DMS53 treated with DMSO at 0.1 percent for 48 hours (cell line): Measurements from ENCODE around the gene KCTD6.

Experiments used
- DNase-seq: peaks from one replicate; lab custom pipeline; 2025; ENCODE audit not compliant: unreplicated experiment; lab: John Stamatoyannopoulos, UW

KCTD6 gene

DNA sequence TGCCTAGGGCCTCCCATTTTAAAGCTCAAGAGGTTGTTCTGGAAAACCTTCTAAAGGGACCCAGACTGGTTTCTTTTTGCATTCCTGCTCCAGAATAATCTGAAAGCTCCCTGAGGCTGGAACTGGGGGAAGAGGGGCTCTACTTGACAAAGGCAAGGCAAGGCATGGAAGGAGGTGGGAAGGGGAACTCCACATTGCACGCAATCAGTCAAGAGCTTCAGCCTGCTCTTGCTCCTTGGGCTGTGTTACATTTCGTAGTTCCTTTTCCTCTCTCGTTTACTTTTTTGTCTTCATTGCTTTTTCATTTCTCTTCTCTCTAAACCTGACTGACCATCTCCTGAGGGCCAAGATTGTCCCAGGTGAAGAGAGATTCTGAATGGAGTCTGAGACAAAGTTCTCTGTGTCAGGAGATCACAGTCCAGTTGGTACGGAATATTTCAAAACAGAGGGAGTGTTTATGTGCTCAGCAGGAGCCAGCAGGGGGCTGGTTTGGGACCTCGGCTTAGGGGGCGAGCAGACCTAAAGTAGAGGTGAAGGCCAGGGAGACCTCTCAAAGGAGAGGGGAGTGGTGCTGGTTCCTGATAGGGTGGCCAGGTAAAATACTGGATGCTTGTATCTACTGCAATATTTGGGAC, 6.0 kb upstream of the KCTD6 start:
- no peak for DNase-seq

DNA sequence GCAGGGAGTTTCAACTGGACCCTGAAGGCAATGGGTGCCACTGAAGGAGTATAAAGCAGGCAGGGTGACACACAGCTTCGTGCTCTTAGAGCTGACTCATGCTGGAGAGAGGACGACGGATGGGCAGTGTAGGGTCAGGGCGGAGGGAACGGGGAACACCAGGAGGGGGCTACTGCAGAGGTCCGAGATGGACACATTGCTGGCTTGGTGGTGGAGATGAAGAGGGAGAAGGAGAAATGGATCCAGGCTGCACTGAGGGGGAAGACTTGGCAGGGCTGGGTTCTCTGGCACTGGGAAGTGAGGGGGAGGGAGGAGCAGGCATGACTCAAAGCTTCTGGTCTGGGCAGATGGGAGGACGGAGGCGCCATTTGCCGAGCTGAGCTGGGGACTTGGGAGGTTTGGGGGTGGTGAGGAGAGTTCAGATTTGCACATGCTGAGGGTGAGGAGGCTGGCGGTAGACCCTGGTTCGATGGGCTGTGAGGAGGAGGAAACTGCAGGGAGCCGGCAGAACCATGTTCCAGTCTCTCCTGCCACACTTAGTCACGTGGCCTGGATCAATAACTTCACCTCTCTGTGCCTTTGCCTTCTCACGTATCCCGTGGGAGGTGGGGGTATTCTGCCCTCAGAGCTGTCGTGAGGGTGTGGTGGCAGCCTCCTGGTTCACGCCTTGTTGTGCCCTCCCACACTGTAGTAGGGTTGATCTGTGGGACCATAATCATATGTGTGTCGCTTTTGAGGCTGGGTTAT, 4.6 kb upstream of the KCTD6 start:
- DNase-seq = no peak

DNA sequence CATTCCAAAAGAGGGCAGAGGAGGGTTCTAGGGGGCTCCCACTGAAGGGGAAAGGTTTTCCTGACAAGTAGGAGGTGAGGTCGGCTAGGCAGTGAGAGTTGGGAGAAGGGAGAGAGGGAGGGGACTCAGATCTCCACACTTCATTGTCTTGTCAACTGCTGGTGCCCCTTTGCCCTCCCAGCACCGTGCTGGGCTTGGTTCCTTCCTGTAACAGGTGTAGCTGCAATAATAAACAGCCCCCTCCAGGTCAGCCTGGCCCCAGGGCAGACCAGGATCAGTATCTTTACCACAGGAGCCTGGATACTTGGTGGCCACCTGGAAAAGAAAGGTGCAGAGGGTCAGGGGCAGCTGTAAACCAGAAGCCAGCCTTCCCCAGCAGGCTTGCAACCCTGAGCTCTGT, 2.9 kb upstream of the KCTD6 start:
- no peak for DNase-seq

DNA sequence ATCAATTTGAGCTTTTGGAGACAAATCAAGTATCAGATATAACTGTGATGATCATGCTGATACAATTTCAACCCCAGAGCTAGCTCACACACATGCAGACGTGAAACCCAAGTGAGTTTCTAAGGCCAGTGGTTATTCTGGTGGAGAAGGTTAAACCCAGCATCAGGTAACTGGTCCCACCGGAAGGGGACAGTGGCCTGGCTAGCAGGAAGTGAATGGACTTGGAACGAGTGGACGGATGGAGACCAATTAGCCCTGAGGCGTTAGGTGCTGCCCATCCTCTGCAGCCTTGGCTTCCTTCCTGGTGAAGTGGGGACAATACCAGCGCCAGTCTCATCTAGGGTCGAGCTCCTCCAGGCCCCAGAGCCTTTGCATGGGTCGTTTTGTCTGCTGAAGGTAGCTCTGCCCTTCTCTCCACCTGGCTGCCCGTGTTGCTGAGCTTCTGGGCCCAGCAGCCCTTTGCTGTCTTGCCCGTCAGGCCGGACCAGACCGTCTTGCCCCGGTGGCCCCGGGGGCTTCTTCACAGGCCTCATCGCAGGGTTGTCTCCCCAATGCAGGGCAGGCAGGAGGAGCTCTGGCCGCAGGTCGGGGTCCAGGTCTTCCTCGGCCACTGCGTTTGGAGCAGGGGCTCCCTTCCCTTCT, 915 bp upstream of the KCTD6 start:
- DNase-seq = no peak

DNA sequence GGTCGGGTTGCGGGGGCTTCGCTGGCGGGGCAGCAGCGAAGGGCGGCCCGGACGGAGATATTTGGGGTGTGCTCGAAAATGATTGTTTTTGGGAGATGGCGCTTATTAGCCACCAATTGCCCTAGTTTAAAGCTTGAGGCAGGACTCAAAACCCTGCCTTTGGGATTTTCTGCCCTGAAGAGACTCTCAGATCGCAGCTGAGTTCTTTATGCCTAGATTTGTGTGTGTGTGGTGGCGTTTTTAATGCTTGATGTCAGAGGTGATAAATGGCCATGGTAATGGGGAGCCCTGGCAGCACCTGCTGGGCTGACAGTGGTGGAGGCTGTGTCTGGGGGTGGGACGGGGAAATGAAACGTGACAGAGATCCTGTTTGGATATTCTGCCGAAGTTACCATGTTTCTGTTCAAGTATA, 604 bp downstream of the KCTD6 start:
- no peak for DNase-seq

DNA sequence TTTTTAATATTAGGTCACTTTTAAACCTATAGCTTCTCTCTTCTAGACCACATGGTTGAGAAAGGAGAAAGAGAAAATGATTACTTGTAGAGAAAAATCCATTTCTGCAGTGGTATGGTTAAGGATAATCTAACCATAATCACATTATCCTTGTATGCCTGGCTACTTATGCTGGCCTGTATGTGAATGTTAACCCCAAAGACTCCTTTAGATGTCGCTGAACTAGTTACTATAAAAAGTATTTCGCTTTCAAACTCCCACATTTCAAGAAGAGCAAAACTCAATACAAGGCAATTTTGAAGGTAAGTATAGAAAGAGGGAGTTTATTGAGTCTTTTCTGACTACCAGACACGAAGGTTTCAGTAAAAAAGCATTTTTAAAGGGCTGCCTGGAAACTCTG, 2.2 kb downstream of the KCTD6 start:
- no peak for DNase-seq

DNA sequence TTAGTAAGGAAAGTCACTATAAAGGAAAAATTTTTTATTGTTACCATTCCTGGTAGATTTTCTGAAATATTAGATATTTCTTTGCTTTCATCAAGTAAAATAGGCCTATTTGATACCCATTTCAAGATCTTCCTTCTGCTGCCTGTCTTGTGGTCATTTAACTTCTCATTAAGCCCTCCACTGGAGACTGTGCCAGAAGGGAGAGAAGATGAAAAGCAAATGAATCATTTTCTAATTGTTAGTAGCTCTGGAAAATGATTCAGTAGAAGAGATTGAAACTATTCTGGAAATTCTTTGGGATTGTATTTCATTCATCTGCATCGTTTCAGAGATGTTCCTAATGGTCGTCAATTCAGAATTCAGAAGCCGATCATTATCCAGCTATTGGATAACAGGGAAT, 3.2 kb downstream of the KCTD6 start:
- no peak for DNase-seq

DNA sequence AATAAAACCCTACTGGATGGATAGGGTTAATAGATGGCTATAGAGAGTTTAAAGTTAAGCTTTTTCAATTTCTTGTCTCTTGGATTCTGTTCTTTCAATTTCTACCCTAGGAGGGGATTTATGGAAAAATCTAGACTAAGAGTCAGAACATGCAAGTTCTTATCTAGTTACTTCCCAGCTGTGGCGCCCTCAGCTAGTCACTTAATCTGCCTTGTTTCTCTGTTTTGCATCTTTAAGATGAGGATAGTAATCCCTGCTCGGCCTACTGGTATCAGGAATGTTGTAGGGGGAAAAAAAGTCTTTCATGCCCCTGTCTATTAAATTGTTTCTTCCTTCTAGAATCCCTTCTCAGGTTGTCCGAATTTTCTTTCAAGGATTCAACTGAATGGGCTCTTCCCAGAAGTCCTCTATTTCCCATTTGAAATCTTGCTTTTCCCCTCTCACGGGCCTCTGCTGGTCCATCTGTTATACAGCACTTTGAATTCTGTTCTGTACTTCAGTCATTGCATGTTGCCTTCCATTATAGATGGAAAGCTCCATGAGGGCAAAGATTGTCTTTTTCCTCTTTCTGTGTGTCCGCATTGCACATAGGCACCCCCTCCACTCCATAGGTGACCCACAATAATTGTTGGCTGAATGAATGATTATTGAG, 4.4 kb downstream of the KCTD6 start:
- no peak for DNase-seq

DNA sequence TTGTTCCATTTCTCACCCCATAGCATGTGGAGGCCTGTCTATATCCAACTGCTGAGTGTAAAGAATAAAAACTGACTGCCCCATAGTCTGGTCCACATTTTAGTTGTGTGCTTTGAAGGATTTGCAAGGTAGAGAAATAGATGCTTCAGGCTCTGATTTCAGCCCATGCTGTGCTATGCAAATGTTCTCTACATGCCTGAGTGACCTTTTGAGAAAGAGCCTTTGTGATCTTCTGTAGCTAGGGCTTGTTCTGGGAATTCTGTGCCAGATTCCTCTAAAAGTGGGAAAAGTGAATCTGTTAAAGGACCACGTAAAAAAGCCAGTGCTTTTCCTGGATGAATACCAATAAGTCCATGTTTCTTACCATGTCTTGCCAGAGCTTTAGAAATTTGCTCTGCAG, 5.2 kb downstream of the KCTD6 start:
- no peak for DNase-seq

DNA sequence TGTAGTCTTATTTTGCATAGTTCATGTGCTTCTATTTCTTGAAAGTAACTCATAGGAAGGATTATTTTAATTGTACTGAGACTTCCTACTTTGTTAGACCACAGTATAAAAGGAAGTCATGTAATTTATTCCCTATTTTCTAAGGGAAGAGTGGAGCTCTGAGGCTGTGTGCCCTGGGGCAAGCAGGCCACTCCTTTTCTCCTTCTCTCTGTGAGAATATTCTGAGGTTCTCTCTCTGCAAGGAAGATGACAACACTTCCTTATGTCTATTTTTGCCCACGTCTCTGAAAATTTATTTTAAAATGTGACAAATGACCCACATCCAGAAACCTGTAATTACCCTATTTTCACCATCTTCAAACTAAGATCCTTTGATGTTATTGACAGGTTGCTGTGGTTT, 11.0 kb downstream of the KCTD6 start:
- no peak for DNase-seq

DNA sequence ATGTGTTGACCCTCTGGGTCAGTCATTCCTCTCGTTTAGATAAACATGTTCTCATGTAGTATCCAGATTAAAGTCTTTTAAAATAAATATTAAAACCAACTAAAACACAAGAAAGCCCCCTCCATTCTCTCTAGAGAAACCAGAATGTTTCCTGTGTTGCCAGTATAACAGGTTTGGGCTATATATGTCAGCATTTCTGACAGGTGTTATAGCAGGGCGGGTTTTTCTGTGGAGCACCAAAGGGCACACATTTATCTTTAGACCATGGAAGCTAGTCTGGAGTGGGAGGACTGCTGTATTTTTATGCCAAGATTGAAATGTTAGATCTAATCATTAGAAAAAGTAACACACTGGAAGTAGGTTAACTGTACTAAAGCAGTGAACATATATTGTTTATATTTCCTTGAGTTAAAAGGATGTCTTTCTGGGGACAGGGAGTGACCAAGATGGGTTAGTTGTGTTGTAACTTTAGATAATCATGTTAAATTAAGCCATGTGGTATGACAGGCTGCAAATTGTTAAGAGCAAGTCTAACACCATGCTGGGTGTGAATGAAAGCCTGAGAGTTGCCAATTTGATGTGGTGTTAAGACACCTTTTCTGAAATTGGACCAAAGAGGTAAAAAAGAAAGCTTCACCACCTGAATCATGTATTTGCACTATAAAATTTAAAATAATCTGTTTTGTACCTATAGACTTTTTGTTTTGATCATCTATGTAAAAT, 15.6 kb downstream of the KCTD6 start:
- DNase-seq = no peak

DNA sequence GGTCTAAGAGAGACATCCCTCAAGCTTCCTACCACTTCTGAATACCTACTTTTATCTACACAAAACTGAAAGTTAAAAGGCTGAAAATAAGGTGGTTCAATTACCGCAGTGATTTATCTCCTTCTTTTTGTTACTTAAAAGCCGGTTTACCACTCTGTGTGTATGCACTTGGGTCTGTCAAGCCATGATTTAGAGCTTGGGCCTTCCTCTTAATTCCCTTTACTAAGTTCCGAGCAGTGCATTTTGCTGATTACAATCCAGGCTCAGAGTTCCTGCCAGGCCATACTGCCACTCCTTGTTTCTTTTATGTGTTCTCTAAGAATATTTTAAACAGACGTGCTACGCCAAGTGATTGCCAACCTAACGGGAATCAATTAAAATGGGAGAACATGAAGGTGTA, 16.5 kb downstream of the KCTD6 start:
- DNase-seq = no peak

DNA sequence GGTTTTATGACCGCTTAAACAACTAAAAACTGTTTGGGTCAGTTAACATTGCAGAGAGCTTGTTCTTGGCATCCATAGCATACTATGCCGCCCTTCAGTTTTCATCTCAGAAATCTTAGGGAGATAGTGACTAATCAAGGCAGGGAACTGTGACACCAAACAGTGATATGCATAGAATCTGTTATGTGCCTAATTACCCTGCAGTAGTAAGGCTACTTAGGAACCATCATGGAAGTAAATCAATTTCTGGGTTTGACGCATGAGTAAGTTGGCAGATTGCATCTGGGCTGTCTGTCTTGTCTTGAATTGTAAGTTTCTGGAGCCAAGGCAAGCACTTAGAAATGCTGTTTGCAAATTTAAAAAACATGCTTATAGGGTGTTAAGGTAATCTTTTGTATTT, 22.5 kb downstream of the KCTD6 start:
- no peak for DNase-seq

DNA sequence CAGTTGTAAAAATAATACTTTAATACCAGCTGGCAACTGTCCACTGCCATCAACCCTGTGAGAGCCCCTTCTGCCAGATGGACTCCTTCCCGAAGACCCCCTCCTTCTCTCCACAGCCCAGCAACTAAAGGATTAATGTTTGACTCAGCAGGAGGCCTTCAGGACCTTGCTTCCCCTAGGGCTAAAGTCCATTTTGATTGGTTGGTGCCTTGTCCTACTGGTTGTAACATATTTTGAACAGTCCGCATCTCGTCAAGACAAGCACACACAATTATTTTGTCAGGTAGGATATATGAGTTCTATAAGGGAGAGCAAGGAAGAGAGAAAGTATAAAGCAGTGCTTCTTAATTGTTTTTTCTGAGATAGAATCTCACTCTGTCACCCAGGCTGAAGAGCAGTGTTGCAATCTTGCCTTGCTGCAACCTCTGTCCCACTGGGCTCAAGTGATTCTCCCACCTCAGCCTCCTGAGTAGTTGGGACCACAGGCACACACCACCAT, 26.4 kb downstream of the KCTD6 start:
- no peak for DNase-seq

DNA sequence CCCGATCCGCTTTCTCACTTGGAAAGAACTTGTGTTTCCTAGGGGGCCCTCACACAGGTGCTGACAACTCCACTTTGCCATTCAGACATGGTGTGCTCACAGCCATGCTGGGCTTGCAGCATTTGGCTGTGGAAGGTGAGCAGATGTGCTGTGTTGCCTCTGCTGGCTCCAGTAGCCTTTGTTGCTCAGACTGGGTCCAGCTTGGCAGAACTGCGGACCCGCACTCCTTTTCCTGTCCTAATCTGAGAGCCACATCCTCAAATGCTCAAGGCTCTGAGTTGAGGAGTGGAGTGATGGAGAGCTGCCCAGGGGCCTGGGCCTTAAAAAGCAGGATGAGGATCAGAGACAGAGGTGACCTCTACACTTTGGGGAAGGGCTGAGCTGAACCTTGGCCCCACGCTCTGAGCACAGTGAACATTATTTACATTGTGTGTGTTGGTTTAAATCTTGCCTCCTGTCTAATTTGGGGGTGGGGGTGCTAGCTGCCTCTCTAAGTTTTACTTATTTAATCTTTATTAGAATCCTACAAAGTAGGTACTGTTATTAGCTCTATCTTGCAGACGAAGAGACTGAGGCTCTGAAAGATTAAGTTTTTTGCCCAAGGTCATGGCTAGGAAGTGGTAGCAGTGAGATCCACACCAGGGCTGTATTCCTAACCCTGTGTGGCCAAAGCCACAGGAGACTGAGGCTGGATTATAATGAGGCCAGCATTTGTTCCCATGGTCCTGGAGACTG, 27.9 kb downstream of the KCTD6 start:
- no peak for DNase-seq

DNA sequence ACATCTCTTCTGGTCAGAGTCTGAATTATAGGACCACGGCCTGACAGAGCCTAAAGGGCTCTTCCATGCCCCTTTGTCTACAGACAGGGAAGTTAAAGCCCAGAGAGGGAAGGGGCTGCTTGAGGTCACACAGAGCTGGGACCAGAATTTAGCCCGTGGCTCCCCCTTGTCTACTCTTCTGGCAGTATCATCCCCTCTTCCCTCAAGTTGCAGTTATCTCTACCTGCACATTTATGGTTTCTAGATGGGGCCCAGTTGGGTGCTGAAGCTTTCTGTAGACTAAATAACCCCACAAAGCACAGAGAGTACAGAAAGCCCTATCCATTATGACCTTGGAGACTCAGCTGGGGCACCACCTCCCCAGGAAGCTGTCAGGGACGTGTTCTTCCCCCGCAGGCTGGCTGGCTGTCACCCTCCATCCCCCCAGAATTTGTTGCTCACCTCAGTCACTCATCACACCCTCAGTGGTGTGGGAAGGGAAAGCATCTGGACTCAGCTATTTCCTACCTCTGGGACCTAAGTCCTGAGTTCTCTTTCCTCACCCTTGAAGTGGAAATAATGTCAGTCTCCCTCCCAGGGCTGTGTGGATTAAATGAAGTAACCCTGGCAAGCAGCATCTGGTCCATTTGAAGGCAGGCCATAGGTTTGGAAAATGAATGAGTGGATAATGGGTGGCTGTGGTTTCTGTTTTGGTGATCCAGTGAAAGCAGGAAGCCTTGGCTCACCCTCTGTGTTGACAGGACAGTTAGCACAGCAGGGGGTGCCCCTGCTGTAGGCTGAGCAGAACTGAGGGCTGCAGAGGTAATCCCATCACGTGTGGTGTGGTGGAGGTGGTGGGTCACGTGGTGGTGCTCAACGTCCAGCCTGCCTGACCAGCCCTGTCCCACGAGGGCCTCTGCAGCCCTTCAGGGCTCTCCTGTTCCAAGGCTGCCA, 28.8 kb downstream of the KCTD6 start:
- no peak for DNase-seq

DNA sequence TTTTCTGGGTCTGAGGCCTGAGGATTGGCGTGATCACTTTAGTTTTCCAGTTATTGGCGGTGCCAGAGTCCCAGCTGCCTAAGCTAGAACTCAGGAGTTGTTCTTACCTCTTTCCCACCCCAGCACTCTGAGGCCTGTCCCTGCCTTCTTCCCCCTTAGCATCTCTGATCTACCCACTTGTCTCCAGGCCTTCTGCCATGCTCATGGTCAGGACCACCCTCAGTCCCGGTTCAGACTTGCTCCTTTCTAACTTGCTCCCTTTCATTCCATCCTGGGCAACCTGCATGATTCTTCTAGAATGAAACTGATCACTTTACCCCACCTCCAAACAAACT, 29.4 kb downstream of the KCTD6 start:
- DNase-seq = no peak

DNA sequence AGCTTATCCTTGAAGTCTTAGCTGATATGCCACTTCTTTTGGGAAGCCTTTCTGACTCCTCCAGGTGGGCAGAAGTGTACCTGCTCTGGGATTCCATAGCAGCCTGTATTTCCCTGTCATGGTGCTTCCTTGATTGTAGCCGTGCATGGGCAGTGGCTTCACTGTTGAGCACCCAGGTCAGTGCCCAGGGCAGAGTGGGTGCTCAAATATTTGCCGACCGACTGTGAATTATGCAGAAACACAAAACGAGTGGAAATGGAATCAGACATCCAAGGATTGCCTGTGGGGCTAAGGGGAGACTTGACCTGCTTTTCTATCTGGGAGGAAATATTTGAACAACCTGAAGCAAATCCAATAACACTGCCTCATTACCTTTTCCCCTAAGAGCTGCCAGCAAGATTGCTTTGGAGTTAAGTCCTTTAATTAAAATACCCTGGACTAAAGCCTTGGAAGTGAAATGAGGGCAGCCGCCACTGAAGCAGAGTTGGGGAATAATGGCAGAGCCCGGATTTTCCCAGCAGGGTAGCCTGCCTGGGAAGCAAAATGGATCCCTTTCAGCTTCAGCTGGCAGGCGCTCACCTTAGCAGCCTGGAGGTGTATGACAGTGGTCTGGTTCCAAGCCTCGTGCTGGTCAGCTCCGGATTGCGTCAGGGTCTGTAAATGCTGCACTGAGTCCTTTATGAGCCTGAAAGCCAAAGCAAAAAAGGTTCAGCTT, 30.2 kb downstream of the KCTD6 start:
- no peak for DNase-seq
